Stimulated activated CD4-positive, alpha-beta T cell treated with anti-CD3 and anti-CD28 coated beads, Interleukin-12 subunit alpha, Interleukin-12 subunit beta, amount 100 ng/mL, for 4 hours (primary cell): ENCODE results near the gene CITED4.
"Not testable (repeated sequence)": the region's sequence is repeated elsewhere in the genome, so short reads cannot be mapped to it uniquely, and the experiment has no call there.

Experiments
- DNase-seq: peaks from one replicate; pipeline ENCODE4 v3.0.0-alpha.2; 2020

The CITED4 gene, protein sequence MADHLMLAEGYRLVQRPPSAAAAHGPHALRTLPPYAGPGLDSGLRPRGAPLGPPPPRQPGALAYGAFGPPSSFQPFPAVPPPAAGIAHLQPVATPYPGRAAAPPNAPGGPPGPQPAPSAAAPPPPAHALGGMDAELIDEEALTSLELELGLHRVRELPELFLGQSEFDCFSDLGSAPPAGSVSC

DNA sequence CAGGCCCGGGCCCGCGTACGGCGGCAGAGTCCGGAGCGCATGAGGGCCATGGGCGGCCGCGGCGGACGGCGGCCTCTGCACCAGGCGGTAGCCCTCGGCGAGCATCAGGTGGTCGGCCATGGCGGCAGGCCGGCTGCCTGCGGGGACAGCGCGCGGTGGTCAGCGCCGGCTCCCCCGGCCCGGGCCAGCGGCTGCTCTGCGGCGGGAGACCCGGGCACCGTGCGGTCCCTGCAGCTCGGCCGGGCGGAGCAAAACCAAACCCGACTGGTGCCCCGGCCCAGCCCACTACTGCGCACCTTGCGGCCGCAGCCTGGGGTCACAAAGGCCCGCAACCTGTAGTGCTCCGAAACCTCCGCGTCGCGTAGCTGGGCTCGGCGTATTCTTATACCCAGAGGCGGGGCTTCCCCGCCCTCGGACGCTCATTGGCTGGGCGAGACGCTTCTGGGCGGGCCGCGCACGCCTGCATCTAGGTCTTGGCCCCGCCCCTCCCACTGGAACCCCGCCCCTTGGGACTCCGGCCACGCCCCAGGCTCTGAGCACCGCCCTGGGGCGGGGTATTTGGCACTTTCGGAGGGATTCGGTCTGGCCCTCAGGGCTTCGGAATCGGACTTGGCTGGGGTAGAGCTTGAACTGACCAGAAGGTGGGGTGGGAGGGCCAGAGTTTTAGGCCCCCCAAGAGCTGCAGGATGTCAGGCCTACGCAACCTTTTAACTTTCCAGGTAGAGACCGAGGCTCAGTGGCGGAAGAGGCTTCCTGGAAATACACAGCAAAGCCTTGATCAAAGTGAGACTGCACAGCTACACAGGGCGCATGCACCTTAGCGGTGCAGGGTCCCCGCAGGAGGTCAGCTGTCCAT, at the start of gene CITED4:
CITED4 (minus strand) TSS at position 356 of the 856 bp plus-strand sequence; CDS start at position 120, 236 bp downstream.
- DNase-seq, result peak; percentile 94

DNA sequence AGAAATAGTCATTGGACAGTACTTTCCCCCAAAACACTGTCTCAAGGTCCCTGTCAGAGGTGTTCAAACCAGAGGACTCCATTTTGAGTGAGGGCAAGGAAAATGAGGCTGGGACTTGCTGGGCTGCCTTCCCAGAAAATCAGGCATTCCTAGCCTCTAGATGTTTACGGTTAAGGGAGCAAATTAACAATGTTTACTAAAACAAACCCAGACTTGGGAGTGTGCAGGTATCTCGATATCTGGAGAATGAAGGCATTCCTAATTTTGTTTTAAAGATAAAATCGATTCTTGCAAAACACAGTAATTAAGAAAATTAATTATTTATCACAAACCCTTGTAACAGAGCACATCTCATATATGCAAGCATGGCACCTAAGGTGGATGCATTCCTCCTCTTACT, 48.9 kb upstream of the CITED4 start:
- DNase-seq, result no peak

DNA sequence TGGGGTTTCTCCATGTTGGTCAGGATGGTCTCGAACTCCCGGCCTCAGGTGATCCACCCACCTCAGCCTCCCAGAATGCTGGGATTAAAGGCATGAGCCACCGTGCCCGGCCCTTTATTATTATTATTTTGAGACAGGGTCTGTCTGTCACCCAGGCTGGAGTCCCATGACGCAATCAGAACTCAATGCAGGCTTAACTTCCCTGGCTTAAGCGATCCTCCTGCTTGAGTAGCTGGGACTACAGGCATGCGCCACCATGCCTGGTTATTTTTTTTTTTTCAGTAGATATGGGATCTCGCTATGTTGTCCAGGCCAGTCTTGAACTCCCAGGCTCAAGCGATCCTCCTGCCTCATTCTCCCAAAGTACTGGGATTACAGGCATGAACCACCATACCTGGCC, 47.1 kb upstream of the CITED4 start:
- no peak for DNase-seq

DNA sequence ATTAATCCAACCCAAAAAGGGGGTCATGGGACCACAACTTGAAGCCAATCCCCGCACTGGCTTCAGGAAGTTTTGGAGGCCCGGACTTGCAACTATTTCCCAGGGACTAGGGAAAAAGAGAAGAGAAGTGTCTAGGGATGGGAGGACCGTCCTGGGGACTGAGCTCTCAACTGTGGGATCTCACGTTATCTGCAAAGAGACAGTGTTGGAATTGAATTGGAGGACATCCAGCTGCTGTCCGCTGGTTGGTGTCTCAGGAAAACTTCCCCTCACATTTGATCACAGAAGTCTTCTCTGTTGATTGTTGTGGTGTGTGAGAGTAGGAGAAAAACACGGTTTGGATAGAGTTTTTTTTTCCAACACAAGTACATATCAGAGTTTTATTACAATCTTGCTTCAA, 46.2 kb upstream of the CITED4 start:
- DNase-seq, result no peak

DNA sequence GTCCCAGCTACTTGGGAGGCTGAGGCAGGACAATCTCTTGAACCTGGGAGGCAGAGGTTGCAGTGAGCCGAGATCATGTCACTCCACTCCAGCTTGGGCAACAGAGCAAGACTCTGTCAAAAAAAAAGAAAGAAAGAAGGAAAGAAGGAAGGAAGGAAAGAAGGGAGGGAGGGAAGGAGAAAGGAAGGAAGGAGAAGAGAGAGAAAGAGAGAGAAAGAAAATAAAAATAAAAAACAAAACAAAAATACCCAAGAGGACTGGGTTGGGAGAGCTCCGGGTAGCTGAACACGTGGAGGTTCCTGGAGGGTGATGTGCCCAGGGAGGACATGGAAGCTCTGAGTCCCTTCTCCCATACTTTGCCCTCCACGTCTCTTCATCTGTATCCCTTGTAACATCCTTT, 45.7 kb upstream of the CITED4 start:
- no peak for DNase-seq

DNA sequence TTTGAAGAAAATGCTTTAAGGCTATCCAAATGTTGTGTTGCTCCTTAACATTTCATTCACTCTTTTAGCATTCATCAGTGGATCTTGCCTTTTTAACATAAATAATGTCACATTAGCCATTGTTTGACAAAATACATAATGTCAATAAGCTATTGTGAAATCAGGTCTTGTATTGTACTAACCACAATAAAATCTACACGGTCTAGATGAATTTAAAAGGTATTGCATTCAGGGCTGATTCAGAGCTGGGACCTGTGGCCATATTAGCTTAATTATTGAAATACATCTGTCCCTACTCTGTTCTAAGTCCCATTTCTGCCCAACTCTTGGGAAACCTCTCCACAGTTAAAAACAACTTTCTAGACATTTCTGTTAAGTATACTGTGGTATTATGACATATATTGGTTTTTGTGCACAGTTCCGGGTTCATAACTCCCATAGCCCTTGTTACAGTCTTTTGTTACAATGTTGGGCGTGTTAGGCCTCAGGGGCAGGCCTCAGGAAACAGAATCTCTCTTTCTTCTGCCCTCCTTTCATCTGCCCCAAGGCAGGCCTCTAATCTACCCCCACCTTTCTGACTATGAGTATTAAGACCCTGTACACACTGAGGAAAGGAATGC, 44.7 kb upstream of the CITED4 start:
- no peak for DNase-seq

DNA sequence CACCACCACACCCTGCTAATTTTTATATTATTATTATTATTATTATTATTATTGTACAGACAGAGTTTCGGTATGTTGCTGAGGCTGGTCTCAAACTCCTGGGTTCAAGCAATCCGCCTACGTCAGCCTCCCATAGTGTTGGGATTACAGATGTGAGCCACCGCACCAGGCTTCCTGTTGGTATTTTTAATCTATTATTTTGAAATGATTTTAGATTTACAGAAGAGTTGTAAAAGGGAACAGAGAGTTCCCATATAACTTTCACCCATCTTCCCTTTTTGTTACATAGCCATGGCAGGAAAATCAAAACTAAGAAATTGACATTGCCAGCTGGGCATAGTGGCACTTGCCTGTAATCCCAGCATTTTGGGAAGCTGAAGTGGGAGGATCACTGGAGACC, 42.9 kb upstream of the CITED4 start:
- DNase-seq, result no peak

- no peak for DNase-seq
Measured at GRCh38 chr1:40903106-40903505, 40.9 kb upstream of the CITED4 start.

- DNase-seq, result no peak
Measured at GRCh38 chr1:40901886-40902852, 40.0 kb upstream of the CITED4 start.

GRCh38 chr1:40899230-40899870, 37.2 kb upstream of the CITED4 start:
- no peak for DNase-seq

- no peak for DNase-seq
Measured at GRCh38 chr1:40898431-40898901, 36.3 kb upstream of the CITED4 start.

DNA sequence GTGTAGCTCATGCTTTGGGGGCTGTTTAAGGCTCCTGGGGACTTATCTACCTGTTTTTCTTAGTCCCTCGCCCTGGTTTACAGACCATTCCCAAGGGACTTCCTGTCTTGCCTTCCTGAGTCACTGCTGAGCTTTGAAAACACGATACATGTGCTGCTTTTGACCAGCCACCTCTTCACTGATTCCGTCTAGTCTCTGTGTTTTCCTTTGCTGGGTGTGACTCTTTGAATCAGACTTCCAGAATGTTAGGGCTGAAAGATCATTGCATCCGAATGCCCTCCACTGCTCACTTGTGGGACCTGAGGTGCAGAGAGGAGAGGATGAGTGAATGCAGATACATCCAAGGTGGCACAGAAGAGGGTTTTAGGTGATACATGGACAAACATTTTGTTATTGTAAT, 35.4 kb upstream of the CITED4 start:
- no peak for DNase-seq

- no peak for DNase-seq
Measured at GRCh38 chr1:40896482-40896881, 34.3 kb upstream of the CITED4 start.

DNA sequence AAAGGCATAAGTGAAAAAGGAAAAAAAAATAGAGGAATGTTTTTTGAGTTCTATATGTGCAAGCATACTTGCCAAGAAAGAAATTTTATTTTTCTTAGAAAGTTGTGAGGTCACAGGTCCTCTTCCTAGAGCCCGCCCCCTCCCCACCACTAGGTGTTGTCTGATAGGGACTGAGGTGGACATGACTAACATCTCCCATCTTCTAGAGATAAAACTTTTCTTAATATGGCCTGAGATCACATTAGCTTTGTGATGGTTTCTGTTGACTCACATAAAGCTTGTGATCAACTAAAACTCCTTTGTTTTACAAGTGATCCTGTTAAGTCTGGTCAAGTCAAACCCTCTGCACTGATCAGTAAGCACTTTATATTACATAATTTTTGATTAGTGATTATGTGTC, 33.4 kb upstream of the CITED4 start:
- DNase-seq, result no peak

DNA sequence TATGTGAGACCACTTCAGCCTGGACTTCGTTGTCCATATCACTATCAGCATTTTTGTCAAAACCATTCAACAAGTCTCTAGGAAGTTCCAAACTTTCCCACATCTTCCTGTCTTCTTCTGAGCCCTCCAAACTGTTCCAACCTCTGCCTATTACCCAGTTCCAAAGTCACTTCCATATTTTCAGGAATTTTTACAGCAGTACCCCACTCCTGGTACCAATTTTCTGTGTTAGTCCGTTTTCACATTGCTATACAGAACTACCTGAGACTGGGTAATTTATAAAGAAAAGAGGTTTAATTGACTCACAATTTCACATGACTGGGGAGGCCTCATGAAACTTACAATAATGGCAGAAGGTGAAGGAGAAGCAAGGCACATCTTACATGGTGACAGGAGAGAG, 32.7 kb upstream of the CITED4 start:
- not testable (repeated sequence) for DNase-seq

- no peak for DNase-seq
Measured at GRCh38 chr1:40894455-40894854, 32.3 kb upstream of the CITED4 start.

DNA sequence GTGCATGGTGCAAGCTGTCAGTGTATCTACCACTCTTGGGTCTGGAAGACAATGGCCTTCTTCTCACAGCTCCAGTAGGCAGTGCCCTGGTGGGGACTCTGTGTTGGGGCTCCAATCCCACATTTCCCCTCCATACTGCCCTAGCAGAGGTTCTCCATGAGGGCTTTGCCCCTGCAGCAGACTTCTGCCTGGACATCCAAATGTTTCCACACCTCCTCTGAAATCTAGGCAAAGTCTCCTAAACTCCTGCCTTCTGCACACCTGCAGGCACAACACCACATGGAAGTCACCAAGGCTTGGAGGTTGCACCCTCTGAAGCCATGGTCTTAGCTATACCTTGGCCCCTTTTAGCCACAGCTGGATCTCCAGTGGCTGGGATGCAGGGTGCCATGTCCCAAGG, 31.8 kb upstream of the CITED4 start:
- DNase-seq, result no peak

GRCh38 chr1:40892354-40892753, 30.2 kb upstream of the CITED4 start:
- no peak for DNase-seq

GRCh38 chr1:40890771-40891170, 28.6 kb upstream of the CITED4 start:
- DNase-seq, result no peak

GRCh38 chr1:40887652-40888051, 25.5 kb upstream of the CITED4 start:
- no peak for DNase-seq

DNA sequence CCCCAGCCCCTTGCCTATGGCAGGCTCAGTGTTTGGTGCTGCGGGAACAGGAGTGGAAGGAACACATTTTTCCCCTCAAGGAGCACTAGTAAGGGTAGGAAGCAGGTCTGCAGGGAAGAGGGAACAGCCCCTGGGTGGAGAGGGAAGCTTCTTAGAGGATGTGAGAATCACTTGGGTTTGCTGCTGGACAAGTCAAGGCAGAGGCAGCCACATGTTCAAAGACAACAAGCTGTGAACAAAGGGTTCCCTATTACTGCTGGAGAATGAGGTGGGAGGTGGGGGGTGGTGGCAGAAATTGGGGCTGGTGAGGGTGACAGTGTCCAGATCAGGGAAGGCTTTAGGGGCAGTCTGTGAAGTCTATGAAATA, 24.8 kb upstream of the CITED4 start:
- DNase-seq, result no peak

- no peak for DNase-seq
Measured at GRCh38 chr1:40886318-40887011, 24.3 kb upstream of the CITED4 start.
